ENCODE data around the gene UPF2. TPM values are rescaled to one million over a fixed set of nuclear protein-coding genes. Genes with fewer than 3 reads are reported as not detected.

The UPF2 gene
- total and polyA plus RNA-seq, 2 donors (not counting 1 experiment from before 2014, with no cell fraction given) = 8.9 to 60.0 TPM

DNA sequence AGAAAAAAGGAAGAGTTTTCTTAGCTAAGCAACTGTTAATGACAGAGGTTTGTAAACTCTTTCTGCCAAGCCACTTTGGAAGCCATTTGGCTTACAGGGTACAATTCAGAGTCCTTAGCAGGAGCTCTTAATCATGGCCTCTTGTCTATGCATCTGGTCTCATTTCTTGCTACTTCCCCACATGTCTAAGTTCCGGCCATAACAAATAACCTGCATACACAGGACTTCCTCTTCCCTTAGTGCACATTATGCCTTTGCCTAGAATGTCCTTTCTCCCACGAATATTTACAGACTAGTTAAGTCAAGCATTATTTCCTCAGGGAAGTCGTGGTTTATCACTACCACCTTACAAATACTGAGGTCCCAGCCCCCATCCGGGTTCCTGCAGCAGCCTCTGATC lies 8.6 kb upstream of the UPF2 start:
- Histone ChIP-seq H3K27ac (ENCODE audit: low read length in 2 of 2) (peak overlapping the region; percentile 21 to 67), H3K4me3 (ENCODE audit: control extremely low read depth in 1 of 5, extremely low read depth in 1 of 5, insufficient read depth in 1 of 5, low read depth in 2 of 5, low read length in 4 of 5) (peak overlapping the region in 1 of 5 experiments; percentile 10), H3K79me2 (ENCODE audit: control insufficient read depth, insufficient read depth, low read length) (no peaks in the 10 kb centered on the region), H3K4me1 (ENCODE audit: control insufficient read depth in 2 of 2, insufficient read depth in 2 of 2, low read length in 2 of 2) (peaks cover 31 to 42% of the 10 kb centered on the region in 2 donors), H3K36me3 (replicated peaks in 1 of 2; ENCODE audit: control extremely low read depth in 1 of 2, control insufficient read depth in 1 of 2, extremely low read depth in 1 of 2, insufficient read depth in 2 of 2, low read length in 1 of 2) (no peaks in the 10 kb centered on the region), H2AFZ (ENCODE audit: insufficient read depth, low read depth, low read length, poor library complexity, severe bottlenecking) (peak overlapping the region; percentile 88), H4K20me1 (ENCODE audit: control insufficient read depth, insufficient read depth, low read length, poor library complexity, severe bottlenecking) (no peaks in the 10 kb centered on the region), H3K27me3 (replicated peaks in 1 of 4; ENCODE audit: control extremely low read depth in 1 of 4, control insufficient read depth in 3 of 4, insufficient read depth in 4 of 4, low read length in 3 of 4) (no peaks in the 10 kb centered on the region), H3K9ac (ENCODE audit: low read length) (no peak overlapping the region), H3K9me3 (ENCODE audit: control extremely low read depth in 1 of 3, control insufficient read depth in 2 of 3, insufficient read depth in 1 of 3, low read length in 2 of 3) (peaks cover 0 to 5% (median 0%) of the 10 kb centered on the region in 3 donors), H3K4me2 (replicated peaks; ENCODE audit: low read depth, low read length, poor library complexity, severe bottlenecking) (peak overlapping the region; percentile 47)
- DNase-seq (peak; percentile 58), ATAC-seq (ENCODE audit: low read depth) (peak; percentile 48)
- intact Hi-C loops (cut with micrococcal nuclease) = no loop called here
- TF ChIP-seq CTCF (IDR thresholded peaks at IDR 0.05) = no peak
- TF ChIP-seq EZH2 (IDR thresholded peaks at IDR 0.05; ENCODE audit: borderline replicate concordance, insufficient read depth, low read depth, low read length, poor library complexity, severe bottlenecking) = no peak
- ChIA-PET POLR2A (interaction anchor here (1.0 to 1.9 kb wide), 2 partner anchors 8 to 10 kb away, joined by 3 to 12 read pairs; partner anchors contain the start of gene UPF2), CTCF (interaction anchor here (0.7 to 1.2 kb wide), 5 partner anchors 22 to 605 kb away, joined by 3 to 7 read pairs (median 4); partner anchors contain the start of genes CDC123 and NUDT5)
- H3K27ac Mint-ChIP-seq = peak overlapping the region; percentile 87
- peaks cover 44% of the 10 kb centered on the region for H3K4me1 Mint-ChIP-seq
- no peaks in the 10 kb centered on the region for H3K9me3 Mint-ChIP-seq (ENCODE audit: insufficient read depth)
- no peaks in the 10 kb centered on the region for H3K27me3 Mint-ChIP-seq
- 6% methylated on average over 4 of the region's 4 CpGs for WGBS (ENCODE audit: insufficient coverage)
- H3K4me3 Mint-ChIP-seq = peak overlapping the region; percentile 11

DNA sequence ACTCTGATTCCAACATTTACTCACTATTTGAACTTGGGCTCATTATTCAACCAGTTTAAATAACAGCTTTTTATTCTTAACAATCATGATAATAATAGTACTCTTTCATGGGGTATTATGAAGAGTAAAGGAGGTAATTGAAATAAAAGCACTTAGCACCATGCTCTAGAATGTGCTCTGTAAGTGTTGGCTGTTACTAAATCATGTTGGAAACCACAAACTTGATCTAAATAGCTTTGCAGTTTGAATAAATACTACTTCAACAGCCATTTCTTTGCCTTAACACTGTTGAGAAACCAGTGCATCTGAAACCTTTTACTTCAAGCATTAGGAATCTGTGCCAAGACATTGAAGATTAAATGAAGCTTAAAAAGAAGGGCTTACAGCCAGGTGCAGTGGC lies 7.9 kb upstream of the UPF2 start:
- Histone ChIP-seq H3K79me2 (ENCODE audit: control insufficient read depth, insufficient read depth, low read length) (no peaks in the 10 kb centered on the region), H3K4me2 (replicated peaks; ENCODE audit: low read depth, low read length, poor library complexity, severe bottlenecking) (peak overlapping the region; percentile 47), H3K27me3 (replicated peaks in 1 of 4; ENCODE audit: control extremely low read depth in 1 of 4, control insufficient read depth in 3 of 4, insufficient read depth in 4 of 4, low read length in 3 of 4) (no peaks in the 10 kb centered on the region), H3K36me3 (replicated peaks in 1 of 2; ENCODE audit: control extremely low read depth in 1 of 2, control insufficient read depth in 1 of 2, extremely low read depth in 1 of 2, insufficient read depth in 2 of 2, low read length in 1 of 2) (no peaks in the 10 kb centered on the region), H2AFZ (ENCODE audit: insufficient read depth, low read depth, low read length, poor library complexity, severe bottlenecking) (peak overlapping the region; percentile 88), H3K27ac (ENCODE audit: low read length in 2 of 2) (peak overlapping the region in 1 of 2 donors; percentile 67), H4K20me1 (ENCODE audit: control insufficient read depth, insufficient read depth, low read length, poor library complexity, severe bottlenecking) (no peaks in the 10 kb centered on the region), H3K9ac (ENCODE audit: low read length) (no peak overlapping the region), H3K4me1 (ENCODE audit: control insufficient read depth in 2 of 2, insufficient read depth in 2 of 2, low read length in 2 of 2) (peaks cover 31 to 42% of the 10 kb centered on the region in 2 donors), H3K4me3 (ENCODE audit: control extremely low read depth in 1 of 5, extremely low read depth in 1 of 5, insufficient read depth in 1 of 5, low read depth in 2 of 5, low read length in 4 of 5) (no peak overlapping the region), H3K9me3 (ENCODE audit: control extremely low read depth in 1 of 3, control insufficient read depth in 2 of 3, insufficient read depth in 1 of 3, low read length in 2 of 3) (peaks cover 0 to 5% (median 0%) of the 10 kb centered on the region in 3 donors)
- no peaks in the 10 kb centered on the region for H3K27me3 Mint-ChIP-seq
- intact Hi-C loops (cut with micrococcal nuclease) = no loop called here
- no peak for DNase-seq
- H3K4me1 Mint-ChIP-seq = peaks cover 43% of the 10 kb centered on the region
- no peak for ATAC-seq (ENCODE audit: low read depth)
- H3K4me3 Mint-ChIP-seq = no peak overlapping the region
- H3K9me3 Mint-ChIP-seq (ENCODE audit: insufficient read depth) = no peaks in the 10 kb centered on the region
- ChIA-PET CTCF (interaction anchor here (0.7 to 1.2 kb wide), 4 partner anchors 23 to 989 kb away, joined by 3 to 7 read pairs (median 4); partner anchors contain the start of genes CDC123 and NUDT5), POLR2A (interaction anchor here (0.7 to 1.9 kb wide), 3 partner anchors 8 to 23 kb away, joined by 5 to 14 read pairs (median 12); partner anchors contain the start of gene UPF2)
- no peak for TF ChIP-seq CTCF (IDR thresholded peaks at IDR 0.05)
- TF ChIP-seq EZH2 (IDR thresholded peaks at IDR 0.05; ENCODE audit: borderline replicate concordance, insufficient read depth, low read depth, low read length, poor library complexity, severe bottlenecking) = no peak
- H3K27ac Mint-ChIP-seq = peak overlapping the region; percentile 87

All from B cell (primary cell).